ENCODE data around the gene ARHGEF16.

ARHGEF16 gene

GRCh38 chr1:3426956-3427535, 27.4 kb upstream of the ARHGEF16 start:
- H3K4me1 ChIP-seq (ENCODE audit: control insufficient read depth, insufficient read depth, low read length) = no peaks in the 10 kb centered on the region
- no peak overlapping the region for H3K4me3 ChIP-seq (ENCODE audit: low read length)
- no peaks in the 10 kb centered on the region for H3K36me3 ChIP-seq (ENCODE audit: control insufficient read depth, insufficient read depth, low read length)
- H3K9ac ChIP-seq (ENCODE audit: low read length) = no peak overlapping the region
- peaks cover 5% of the 10 kb centered on the region for H3K27me3 ChIP-seq (ENCODE audit: control insufficient read depth, insufficient read depth, low read length)
- H3K27ac ChIP-seq (ENCODE audit: low read depth, low read length) = no peak overlapping the region

GRCh38 chr1:3427711-3428704, 26.5 kb upstream of the ARHGEF16 start:
- Histone ChIP-seq H3K27ac (ENCODE audit: low read depth, low read length) (no peak overlapping the region), H3K36me3 (ENCODE audit: control insufficient read depth, insufficient read depth, low read length) (no peaks in the 10 kb centered on the region), H3K9ac (ENCODE audit: low read length) (no peak overlapping the region), H3K4me1 (ENCODE audit: control insufficient read depth, insufficient read depth, low read length) (no peaks in the 10 kb centered on the region), H3K27me3 (ENCODE audit: control insufficient read depth, insufficient read depth, low read length) (peaks cover 3% of the 10 kb centered on the region), H3K4me3 (ENCODE audit: low read length) (no peak overlapping the region)

GRCh38 chr1:3428899-3429298, 25.6 kb upstream of the ARHGEF16 start:
- H3K36me3 ChIP-seq (ENCODE audit: control insufficient read depth, insufficient read depth, low read length) = no peaks in the 10 kb centered on the region
- H3K27ac ChIP-seq (ENCODE audit: low read depth, low read length) = no peak overlapping the region
- peaks cover 2% of the 10 kb centered on the region for H3K27me3 ChIP-seq (ENCODE audit: control insufficient read depth, insufficient read depth, low read length)

GRCh38 chr1:3429320-3429719, 25.1 kb upstream of the ARHGEF16 start:
- Histone ChIP-seq H3K9ac (ENCODE audit: low read length) (no peak overlapping the region), H3K27me3 (ENCODE audit: control insufficient read depth, insufficient read depth, low read length) (peaks cover 2% of the 10 kb centered on the region), H3K4me3 (ENCODE audit: low read length) (no peak overlapping the region), H3K36me3 (ENCODE audit: control insufficient read depth, insufficient read depth, low read length) (no peaks in the 10 kb centered on the region), H3K27ac (ENCODE audit: low read depth, low read length) (no peak overlapping the region), H3K4me1 (ENCODE audit: control insufficient read depth, insufficient read depth, low read length) (no peaks in the 10 kb centered on the region)

More at GRCh38 chr1:3428899-3429298, 25.6 kb upstream of the ARHGEF16 start:
- Histone ChIP-seq H3K4me1 (ENCODE audit: control insufficient read depth, insufficient read depth, low read length) (no peaks in the 10 kb centered on the region), H3K4me3 (ENCODE audit: low read length) (no peak overlapping the region), H3K9ac (ENCODE audit: low read length) (no peak overlapping the region)

- no peak overlapping the region for H3K27ac ChIP-seq (ENCODE audit: low read depth, low read length)
- no peak overlapping the region for H3K4me3 ChIP-seq (ENCODE audit: low read length)
- no peaks in the 10 kb centered on the region for H3K36me3 ChIP-seq (ENCODE audit: control insufficient read depth, insufficient read depth, low read length)
- peaks cover 2% of the 10 kb centered on the region for H3K27me3 ChIP-seq (ENCODE audit: control insufficient read depth, insufficient read depth, low read length)
- no peaks in the 10 kb centered on the region for H3K4me1 ChIP-seq (ENCODE audit: control insufficient read depth, insufficient read depth, low read length)
- no peak overlapping the region for H3K9ac ChIP-seq (ENCODE audit: low read length)
Observed at GRCh38 chr1:3429766-3430165, 24.7 kb upstream of the ARHGEF16 start.

GRCh38 chr1:3430406-3430805, 24.1 kb upstream of the ARHGEF16 start:
- H3K27ac ChIP-seq (ENCODE audit: low read depth, low read length) = no peak overlapping the region
- H3K27me3 ChIP-seq (ENCODE audit: control insufficient read depth, insufficient read depth, low read length) = peaks cover 2% of the 10 kb centered on the region
- H3K9ac ChIP-seq (ENCODE audit: low read length) = no peak overlapping the region
- no peaks in the 10 kb centered on the region for H3K4me1 ChIP-seq (ENCODE audit: control insufficient read depth, insufficient read depth, low read length)
- no peaks in the 10 kb centered on the region for H3K36me3 ChIP-seq (ENCODE audit: control insufficient read depth, insufficient read depth, low read length)
- H3K4me3 ChIP-seq (ENCODE audit: low read length) = no peak overlapping the region

GRCh38 chr1:3430820-3431219, 23.6 kb upstream of the ARHGEF16 start:
- Histone ChIP-seq H3K36me3 (ENCODE audit: control insufficient read depth, insufficient read depth, low read length) (no peaks in the 10 kb centered on the region), H3K27me3 (ENCODE audit: control insufficient read depth, insufficient read depth, low read length) (peaks cover 2% of the 10 kb centered on the region), H3K4me1 (ENCODE audit: control insufficient read depth, insufficient read depth, low read length) (no peaks in the 10 kb centered on the region), H3K4me3 (ENCODE audit: low read length) (no peak overlapping the region), H3K27ac (ENCODE audit: low read depth, low read length) (no peak overlapping the region), H3K9ac (ENCODE audit: low read length) (no peak overlapping the region)

- H3K9ac ChIP-seq (ENCODE audit: low read length) = no peak overlapping the region
Observed at GRCh38 chr1:3431266-3431665, 23.2 kb upstream of the ARHGEF16 start.

GRCh38 chr1:3431686-3432085, 22.8 kb upstream of the ARHGEF16 start:
- Histone ChIP-seq H3K4me1 (ENCODE audit: control insufficient read depth, insufficient read depth, low read length) (no peaks in the 10 kb centered on the region), H3K4me3 (ENCODE audit: low read length) (no peak overlapping the region), H3K27ac (ENCODE audit: low read depth, low read length) (no peak overlapping the region), H3K36me3 (ENCODE audit: control insufficient read depth, insufficient read depth, low read length) (no peaks in the 10 kb centered on the region), H3K9ac (ENCODE audit: low read length) (no peak overlapping the region), H3K27me3 (ENCODE audit: control insufficient read depth, insufficient read depth, low read length) (peaks cover 2% of the 10 kb centered on the region)

More at GRCh38 chr1:3431266-3431665, 23.2 kb upstream of the ARHGEF16 start:
- Histone ChIP-seq H3K36me3 (ENCODE audit: control insufficient read depth, insufficient read depth, low read length) (no peaks in the 10 kb centered on the region), H3K27ac (ENCODE audit: low read depth, low read length) (no peak overlapping the region), H3K4me3 (ENCODE audit: low read length) (no peak overlapping the region), H3K27me3 (ENCODE audit: control insufficient read depth, insufficient read depth, low read length) (peaks cover 2% of the 10 kb centered on the region), H3K4me1 (ENCODE audit: control insufficient read depth, insufficient read depth, low read length) (no peaks in the 10 kb centered on the region)

GRCh38 chr1:3432306-3432705, 22.2 kb upstream of the ARHGEF16 start:
- peaks cover 5% of the 10 kb centered on the region for H3K27me3 ChIP-seq (ENCODE audit: control insufficient read depth, insufficient read depth, low read length)

GRCh38 chr1:3433076-3433475, 21.4 kb upstream of the ARHGEF16 start:
- Histone ChIP-seq H3K27me3 (ENCODE audit: control insufficient read depth, insufficient read depth, low read length) (peaks cover 6% of the 10 kb centered on the region), H3K27ac (ENCODE audit: low read depth, low read length) (no peak overlapping the region), H3K4me3 (ENCODE audit: low read length) (no peak overlapping the region), H3K9ac (ENCODE audit: low read length) (no peak overlapping the region), H3K4me1 (ENCODE audit: control insufficient read depth, insufficient read depth, low read length) (no peaks in the 10 kb centered on the region), H3K36me3 (ENCODE audit: control insufficient read depth, insufficient read depth, low read length) (no peaks in the 10 kb centered on the region)

More at GRCh38 chr1:3432306-3432705, 22.2 kb upstream of the ARHGEF16 start:
- Histone ChIP-seq H3K27ac (ENCODE audit: low read depth, low read length) (no peak overlapping the region), H3K9ac (ENCODE audit: low read length) (no peak overlapping the region), H3K36me3 (ENCODE audit: control insufficient read depth, insufficient read depth, low read length) (no peaks in the 10 kb centered on the region), H3K4me1 (ENCODE audit: control insufficient read depth, insufficient read depth, low read length) (no peaks in the 10 kb centered on the region), H3K4me3 (ENCODE audit: low read length) (no peak overlapping the region)

- Histone ChIP-seq H3K4me3 (ENCODE audit: low read length) (no peak overlapping the region), H3K27ac (ENCODE audit: low read depth, low read length) (no peak overlapping the region), H3K27me3 (ENCODE audit: control insufficient read depth, insufficient read depth, low read length) (peaks cover 6% of the 10 kb centered on the region), H3K9ac (ENCODE audit: low read length) (no peak overlapping the region), H3K4me1 (ENCODE audit: control insufficient read depth, insufficient read depth, low read length) (no peaks in the 10 kb centered on the region), H3K36me3 (ENCODE audit: control insufficient read depth, insufficient read depth, low read length) (no peaks in the 10 kb centered on the region)
Observed at GRCh38 chr1:3433596-3434320, 20.7 kb upstream of the ARHGEF16 start.
